Stimulated activated CD8-positive, alpha-beta memory T cell treated with anti-CD3 and anti-CD28 coated beads, Interleukin-7, amount 100 ng/mL, for 24 hours (primary cell): Measurements from ENCODE around the gene EFR3B.

Source experiments
- DNase-seq: peaks from one replicate; pipeline ENCODE4 v3.0.0-alpha.2; 2020; ENCODE audit warnings: low read depth

The EFR3B gene

GRCh38 chr2:25187729-25188350 is 146.0 kb downstream of the EFR3B start:
- DNase-seq, result no peak

- no peak for DNase-seq
These were observed 146.5 kb downstream of the EFR3B start for GRCh38 chr2:25188405-25188804.

GRCh38 chr2:25190536-25190935 is 148.7 kb downstream of the EFR3B start:
- no peak for DNase-seq

- DNase-seq, result no peak
These were observed 152.8 kb downstream of the EFR3B start for GRCh38 chr2:25194576-25195122.

- DNase-seq, result no peak
These were observed 155.7 kb downstream of the EFR3B start for GRCh38 chr2:25197336-25198208.

GRCh38 chr2:25198209-25198525 is 156.3 kb downstream of the EFR3B start:
- no peak for DNase-seq

- no peak for DNase-seq
These were observed 156.7 kb downstream of the EFR3B start for GRCh38 chr2:25198576-25198975.

GRCh38 chr2:25201265-25201664 is 159.4 kb downstream of the EFR3B start:
- DNase-seq, result no peak

GRCh38 chr2:25201794-25202193 is 159.9 kb downstream of the EFR3B start:
- no peak for DNase-seq

- DNase-seq, result no peak
These were observed 160.4 kb downstream of the EFR3B start for GRCh38 chr2:25202275-25202674.

- no peak for DNase-seq
These were observed 162.4 kb downstream of the EFR3B start for GRCh38 chr2:25204190-25204838.

- no peak for DNase-seq
These were observed 165.2 kb downstream of the EFR3B start for GRCh38 chr2:25207078-25207545.
